ENCODE measurements around the gene EXOG. TPM values are rescaled to one million over a fixed set of nuclear protein-coding genes. Genes with fewer than 3 reads are reported as not detected.

EXOG gene
- total RNA-seq, 1 donor from 2014 or later = 18.4 TPM

- no peaks in the 10 kb centered on the region for H3K36me3 Mint-ChIP-seq (ENCODE audit: unreplicated experiment)
- TF ChIP-seq CTCF (IDR thresholded peaks at IDR 0.05) = no peak
- H3K27me3 Mint-ChIP-seq (ENCODE audit: unreplicated experiment) = no peaks in the 10 kb centered on the region
- H3K4me1 Mint-ChIP-seq (ENCODE audit: unreplicated experiment) = peaks cover 32% of the 10 kb centered on the region
- no peak overlapping the region for H3K4me3 Mint-ChIP-seq (ENCODE audit: unreplicated experiment)
- H3K27ac Mint-ChIP-seq (ENCODE audit: unreplicated experiment) = no peak overlapping the region
- DNase-seq (ENCODE audit: extremely low spot score, unreplicated experiment) = peak; percentile 69
- no peaks in the 10 kb centered on the region for H3K9me3 Mint-ChIP-seq (ENCODE audit: unreplicated experiment)
Measured at GRCh38 chr3:38457111-38458003, 38.8 kb upstream of the EXOG start.

- Mint-ChIP-seq H3K4me1 (ENCODE audit: unreplicated experiment) (peaks cover 26% of the 10 kb centered on the region), H3K27ac (ENCODE audit: unreplicated experiment) (no peak overlapping the region), H3K36me3 (ENCODE audit: unreplicated experiment) (no peaks in the 10 kb centered on the region), H3K9me3 (ENCODE audit: unreplicated experiment) (no peaks in the 10 kb centered on the region), H3K27me3 (ENCODE audit: unreplicated experiment) (no peaks in the 10 kb centered on the region), H3K4me3 (ENCODE audit: unreplicated experiment) (no peak overlapping the region)
- no peak for TF ChIP-seq CTCF (IDR thresholded peaks at IDR 0.05)
- DNase-seq (ENCODE audit: extremely low spot score, unreplicated experiment) = no peak
Measured at GRCh38 chr3:38458796-38459498, 37.2 kb upstream of the EXOG start.

GRCh38 chr3:38459499-38460048, 36.6 kb upstream of the EXOG start:
- no peaks in the 10 kb centered on the region for H3K27me3 Mint-ChIP-seq (ENCODE audit: unreplicated experiment)
- no peak overlapping the region for H3K27ac Mint-ChIP-seq (ENCODE audit: unreplicated experiment)

GRCh38 chr3:38460377-38461270, 35.5 kb upstream of the EXOG start:
- no peak for TF ChIP-seq CTCF (IDR thresholded peaks at IDR 0.05)
- Mint-ChIP-seq H3K9me3 (ENCODE audit: unreplicated experiment) (peaks cover 4% of the 10 kb centered on the region), H3K4me1 (ENCODE audit: unreplicated experiment) (peaks cover 25% of the 10 kb centered on the region), H3K27ac (ENCODE audit: unreplicated experiment) (no peak overlapping the region), H3K36me3 (ENCODE audit: unreplicated experiment) (no peaks in the 10 kb centered on the region), H3K27me3 (ENCODE audit: unreplicated experiment) (no peaks in the 10 kb centered on the region), H3K4me3 (ENCODE audit: unreplicated experiment) (no peak overlapping the region)
- peak; percentile 71 for DNase-seq (ENCODE audit: extremely low spot score, unreplicated experiment)

More at GRCh38 chr3:38459499-38460048, 36.6 kb upstream of the EXOG start:
- no peaks in the 10 kb centered on the region for H3K9me3 Mint-ChIP-seq (ENCODE audit: unreplicated experiment)
- DNase-seq (ENCODE audit: extremely low spot score, unreplicated experiment) = peak; percentile 80
- H3K4me1 Mint-ChIP-seq (ENCODE audit: unreplicated experiment) = peaks cover 26% of the 10 kb centered on the region
- H3K4me3 Mint-ChIP-seq (ENCODE audit: unreplicated experiment) = no peak overlapping the region
- no peak for TF ChIP-seq CTCF (IDR thresholded peaks at IDR 0.05)
- no peaks in the 10 kb centered on the region for H3K36me3 Mint-ChIP-seq (ENCODE audit: unreplicated experiment)
